ENCODE data around the gene LTC4S. TPM values are rescaled to one million over a fixed set of nuclear protein-coding genes. Genes with fewer than 3 reads are reported as not detected.
A peak's percentile ranks its signal among the peaks of the same experiment; 100 is the strongest.

Gene LTC4S
- total RNA-seq, 2 donors from 2014 or later, result 5.3 to 5.4 TPM

GRCh38 chr5:179800071-179800695 is 6.4 kb downstream of the LTC4S start:
- DNase-seq, result no peak
- H3K4me3 ChIP-seq, result no peak overlapping the region
- H3K9ac ChIP-seq (ENCODE audit: low read depth in 2 of 2, low read length in 2 of 2), result no peak overlapping the region
- no peak overlapping the region for H3K27ac ChIP-seq
- no peak for TF ChIP-seq CTCF (IDR thresholded peaks at IDR 0.05)
- no peaks in the 10 kb centered on the region for H3K9me3 ChIP-seq
- intact Hi-C loops (cut with DNase I), result loop anchor here (10.0 kb wide), 1 partner anchor 105 kb away; the partner anchor contains the start of gene TBC1D9B
- H3K4me1 ChIP-seq, result peaks cover 35% of the 10 kb centered on the region
- peaks cover 25% of the 10 kb centered on the region for H3K36me3 ChIP-seq
- no peaks in the 10 kb centered on the region for H3K27me3 ChIP-seq

GRCh38 chr5:179800696-179801201 is 7.0 kb downstream of the LTC4S start:
- Histone ChIP-seq H3K4me3 (no peak overlapping the region), H3K36me3 (peaks cover 25% of the 10 kb centered on the region), H3K27me3 (no peaks in the 10 kb centered on the region), H3K27ac (no peak overlapping the region), H3K4me1 (peaks cover 35% of the 10 kb centered on the region), H3K9ac (ENCODE audit: low read depth in 2 of 2, low read length in 2 of 2) (no peak overlapping the region), H3K9me3 (no peaks in the 10 kb centered on the region)
- intact Hi-C loops (cut with DNase I), result loop anchor here (10.0 kb wide), 1 partner anchor 104 kb away; the partner anchor contains the start of gene TBC1D9B
- no peak for TF ChIP-seq CTCF (IDR thresholded peaks at IDR 0.05)
- DNase-seq, result no peak

- H3K4me1 ChIP-seq, result peaks cover 35% of the 10 kb centered on the region
- DNase-seq, result peak; percentile 84
- H3K36me3 ChIP-seq, result peaks cover 25% of the 10 kb centered on the region
- no peak overlapping the region for H3K9ac ChIP-seq (ENCODE audit: low read depth in 2 of 2, low read length in 2 of 2)
- H3K27ac ChIP-seq, result no peak overlapping the region
- no peak overlapping the region for H3K4me3 ChIP-seq
- intact Hi-C loops (cut with DNase I), result loop anchor here (10.0 kb wide), 1 partner anchor 103 kb away; the partner anchor contains the start of gene TBC1D9B
- H3K27me3 ChIP-seq, result no peaks in the 10 kb centered on the region
- H3K9me3 ChIP-seq, result no peaks in the 10 kb centered on the region
- peak; percentile 65 for TF ChIP-seq CTCF (IDR thresholded peaks at IDR 0.05)
Measured at GRCh38 chr5:179801304-179802206, 7.8 kb downstream of the LTC4S start.

GRCh38 chr5:179802207-179802883 is 8.6 kb downstream of the LTC4S start:
- Histone ChIP-seq H3K9ac (ENCODE audit: low read depth in 2 of 2, low read length in 2 of 2) (peak overlapping the region in 1 of 2 donors; percentile 21), H3K27ac (no peak overlapping the region), H3K4me3 (no peak overlapping the region), H3K9me3 (no peaks in the 10 kb centered on the region), H3K27me3 (no peaks in the 10 kb centered on the region), H3K36me3 (peaks cover 25% of the 10 kb centered on the region), H3K4me1 (peaks cover 35% of the 10 kb centered on the region)
- intact Hi-C loops (cut with DNase I), result loop anchor here (10.0 kb wide), 1 partner anchor 102 kb away; the partner anchor contains the start of gene TBC1D9B
- no peak for TF ChIP-seq CTCF (IDR thresholded peaks at IDR 0.05)
- DNase-seq, result no peak

Measured in colonic mucosa (tissue), 4 donors.